GM12878 (cell line): ENCODE data around the gene ZNF425. TPM values are rescaled to one million over a fixed set of nuclear protein-coding genes. Genes with fewer than 3 reads are reported as not detected.
A peak's percentile ranks its signal among the peaks of the same experiment; 100 is the strongest.

Experiments
- ATAC-seq: fragments of 200-7000 bp; cut with Tn5 transposase; 3 replicates; pipeline ENCODE4 v1.9.1; 2020; ENCODE audit warnings: mild to moderate bottlenecking, moderate library complexity
- BruUV-seq: library from RNA; stranded (reverse); fragments of 400-500 nt; replicated peaks from 2 replicates; lab custom pipeline; 2021; lab: Mats Ljungman, UMichigan
- CTCF ChIA-PET: fragments of 300-600 bp; sonication (Branson Sonifier 250); formaldehyde crosslinking; extraction: SDS; loops from one replicate; lab custom pipeline; 2021; ENCODE audit warnings: inconsistent platforms; lab: Yijun Ruan, JAX
- POLR2A ChIA-PET: fragments of 350-600 bp; formaldehyde crosslinking; extraction: SDS; loops from one replicate; lab custom pipeline; 2021; ENCODE audit warnings: inconsistent platforms; lab: Charles Lee
- RAD21 ChIA-PET: fragments of 300-600 bp; sonication (Branson Sonifier 250); formaldehyde crosslinking; loops from one replicate; lab custom pipeline; 2023; ENCODE audit warnings: antibody characterized with exemption; ENCODE audit not compliant: unreplicated experiment; lab: Charles Lee
- SMC1A ChIA-PET: fragments of 300-600 bp; sonication (Branson Sonifier 250); formaldehyde crosslinking; loops from one replicate; lab custom pipeline; 2023; ENCODE audit not compliant: unreplicated experiment, uncharacterized antibody; lab: Charles Lee
- DNase-seq: peaks from one replicate; pipeline ENCODE4 v3.0.0-alpha.2; 2011; ENCODE audit warnings: low read depth, low spot score
- FAIRE-seq: peaks from 3 replicates; lab custom pipeline; 2011; peaks lifted over from hg19 to GRCh38; lab: Jason Lieb, UNC
- H2AFZ ChIP-seq: 2 replicates; pipeline ENCODE4 v1.6.0; 2011; ENCODE audit warnings: low read depth, low read length, control low read depth; ENCODE audit not compliant: control insufficient read depth
- H3K27ac ChIP-seq: 2 replicates; pipeline ENCODE4 v1.5.1; 2011; ENCODE audit warnings: control low read depth; ENCODE audit not compliant: control insufficient read depth, insufficient read depth
- H3K27me3 ChIP-seq, 2 experiments: replicated peaks in 1 of 2; 2 replicates each; pipeline versions ENCODE4 v1.6.0 to v1.6.1; 2011; ENCODE audit warnings: low read length in 1 of 2; ENCODE audit not compliant: control insufficient read depth in 2 of 2, insufficient read depth in 2 of 2
- H3K36me3 ChIP-seq, 2 experiments: 2 replicates each; pipeline ENCODE4 v1.5.1; 2011; ENCODE audit warnings: low read length in 1 of 2; ENCODE audit not compliant: control insufficient read depth in 2 of 2, insufficient read depth in 2 of 2
- H3K4me1 ChIP-seq: 2 replicates; pipeline ENCODE4 v1.6.1; 2011; ENCODE audit warnings: mild to moderate bottlenecking, low read length, moderate library complexity, mixed read lengths; ENCODE audit not compliant: control insufficient read depth, insufficient read depth
- H3K4me2 ChIP-seq: 2 replicates; pipeline ENCODE4 v1.6.0; 2011; ENCODE audit warnings: control low read depth; ENCODE audit not compliant: control insufficient read depth, insufficient read depth
- H3K4me3 ChIP-seq: fragments of 200-600 bp; sonication (generic); 2 replicates; pipeline ENCODE4 v1.5.1; 2016
- H3K79me2 ChIP-seq: 2 replicates; pipeline ENCODE4 v1.6.0; 2011; ENCODE audit warnings: low read length; ENCODE audit not compliant: control insufficient read depth, insufficient read depth
- H3K9ac ChIP-seq: 2 replicates; pipeline ENCODE4 v1.8.0; 2011; ENCODE audit warnings: low read length, control low read depth, mixed read lengths; ENCODE audit not compliant: control insufficient read depth, insufficient read depth
- H3K9me3 ChIP-seq: replicated peaks from 3 replicates; pipeline ENCODE4 v1.5.1; 2011; ENCODE audit warnings: mild to moderate bottlenecking, low read length; ENCODE audit not compliant: control insufficient read depth, insufficient read depth
- H4K20me1 ChIP-seq: 2 replicates; pipeline ENCODE4 v1.6.0; 2011; ENCODE audit not compliant: control insufficient read depth, insufficient read depth
- ASH2L ChIP-seq: fragments of 300-600, 200-600 bp; sonication (generic); IDR thresholded peaks from 2 replicates; pipeline ENCODE4 v1.6.1; 2017; ENCODE audit warnings: low read depth, mild to moderate bottlenecking, borderline replicate concordance
- CHD4 ChIP-seq: fragments of 200-600 bp; sonication (generic); IDR thresholded peaks from 2 replicates; pipeline ENCODE4 v1.6.1; 2016; ENCODE audit warnings: mild to moderate bottlenecking
- ETV6 ChIP-seq, 2 experiments: fragments of 450-650 bp in 1 of 2; IDR thresholded peaks in 1 of 2; conservative IDR thresholded peaks in 1 of 2; 2 replicates each; pipeline ENCODE4 v1.6.1; 2014; ENCODE audit warnings: antibody characterized with exemption in 1 of 2, borderline replicate concordance in 1 of 2, low read depth in 1 of 2, mild to moderate bottlenecking in 1 of 2, moderate library complexity in 1 of 2
- IKZF2 ChIP-seq, 2 experiments: fragments of 450-650 bp; IDR thresholded peaks; 2 replicates each; pipeline ENCODE4 v1.6.1; 2017; ENCODE audit warnings: mild to moderate bottlenecking in 2 of 2, moderate library complexity in 2 of 2
- POU2F2 ChIP-seq: IDR thresholded peaks from 3 replicates; pipeline ENCODE4 v1.6.1; 2011; ENCODE audit warnings: low read depth, mild to moderate bottlenecking, low read length, borderline replicate concordance
- YBX1 ChIP-seq: fragments of 450-650 bp; IDR thresholded peaks from 2 replicates; pipeline ENCODE4 v1.6.1; 2016; ENCODE audit warnings: antibody characterized with exemption
- ZNF274 ChIP-seq: IDR thresholded peaks from one replicate; pipeline ENCODE4 v1.8.0; 2011; ENCODE audit not compliant: insufficient read length, insufficient read depth
- WGBS: methylation state at CpG from one replicate; pipeline ENCODE4 v1.1.6; 2016; ENCODE audit warnings: low lambda C conversion rate; ENCODE audit not compliant: insufficient replicate concordance, insufficient coverage; ENCODE audit errors: missing lambda C conversion rate; 5-methylcytosine and 5-hydroxymethylcytosine counted together
- in situ Hi-C: fragments of 300-500 bp; cut with MboI; formaldehyde crosslinking; loops from 9 replicates; pipeline ENCODE4 v1.14.3; 2018; ENCODE audit warnings: mixed read lengths
- intact Hi-C: fragments of 100-400 bp; cut with micrococcal nuclease; formaldehyde crosslinking; loops from one replicate; pipeline ENCODE4 v1.14.2; 2022; ENCODE audit not compliant: unreplicated experiment
- polyA plus RNA-seq, 11 experiments: library from polyadenylated mRNA; depleted of rRNA in 4 of 11; unstranded in 6 of 11; stranded (reverse) in 5 of 11; fragments of >200 nt; fragmentation: Nextera tagmentation in 4 of 11; fragmentation: Illumina TruSeq in 1 of 11; extraction: Ambion mirVana in 4 of 11; extraction: Trizol in 1 of 11; gene quantifications; 1 replicate in 1 of 11; 2 replicates in 10 of 11; pipeline versions ENCODE4 v1.2.1 to v1.2.3, GENCODE V29; 2011 to 2016; ENCODE audit warnings: inconsistent platforms in 2 of 11, missing spikeins in 2 of 11, low read depth in 1 of 11
- total RNA-seq, 4 experiments: library from RNA; depleted of rRNA in 3 of 4; stranded (reverse); fragments of >200 nt in 3 of 4; fragmentation: Illumina TruSeq in 1 of 4; extraction: Trizol in 1 of 4; gene quantifications; 2 replicates each; pipeline versions ENCODE4 v1.2.1 to v1.2.3, GENCODE V29; 2013 to 2021
- TF ChIP-seq, protein P1 (sequence below): IDR thresholded peaks from 2 replicates; pipeline ENCODE4 v1.6.1; 2012; ENCODE audit warnings: low read depth, low read length, improper control_type of control experiment

The ZNF425 gene
- total and polyA plus RNA-seq, 10 of the 15 experiments (the other 5 are each of a cell fraction or from before 2014, with no cell fraction given), result 0.19 to 1.8 (median 0.91) TPM

DNA sequence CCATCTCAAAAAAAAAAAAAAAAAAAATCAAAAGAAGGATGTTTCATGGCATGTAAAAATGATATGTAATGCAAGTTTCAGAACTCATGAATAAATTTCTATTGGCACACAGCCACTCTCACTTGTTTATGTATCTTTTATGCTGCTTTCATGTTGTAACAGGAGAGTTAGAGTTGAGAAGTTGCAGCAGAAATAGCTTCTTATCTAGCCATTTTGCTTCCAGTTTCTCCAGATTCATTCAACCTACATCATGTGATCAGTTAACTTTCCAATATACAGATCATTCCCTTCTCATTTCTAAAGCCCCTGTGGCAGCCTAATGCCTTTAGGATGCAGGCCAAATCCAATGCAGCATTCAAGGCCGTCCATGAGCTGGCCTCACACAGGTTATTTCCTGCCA lies 66.0 kb downstream of the ZNF425 start:
- TF ChIP-seq, protein P1, sequence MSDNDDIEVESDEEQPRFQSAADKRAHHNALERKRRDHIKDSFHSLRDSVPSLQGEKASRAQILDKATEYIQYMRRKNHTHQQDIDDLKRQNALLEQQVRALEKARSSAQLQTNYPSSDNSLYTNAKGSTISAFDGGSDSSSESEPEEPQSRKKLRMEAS, result no peak
- peaks cover 13% of the 10 kb centered on the region for H3K4me1 ChIP-seq
- intact Hi-C loops, result no loop called here
- no peaks in the 10 kb centered on the region for H4K20me1 ChIP-seq
- no peak overlapping the region for H3K4me2 ChIP-seq
- RAD21 ChIA-PET, result no interaction called here
- no peak for DNase-seq
- H3K9me3 ChIP-seq, result no peaks in the 10 kb centered on the region
- no peaks in the 10 kb centered on the region for H3K36me3 ChIP-seq
- no TSS peak for BruUV-seq
- SMC1A ChIA-PET, result no interaction called here
- H3K79me2 ChIP-seq, result no peaks in the 10 kb centered on the region
- no peak for FAIRE-seq
- peak overlapping the region; percentile 24 for H2AFZ ChIP-seq
- H3K27me3 ChIP-seq, result no peaks in the 10 kb centered on the region
- H3K9ac ChIP-seq, result no peak overlapping the region
- WGBS, result 79% methylated on average over 1 of the region's 1 CpG
- POLR2A ChIA-PET, result interaction anchor here (0.7 kb wide), 3 partner anchors 11 to 101 kb away, joined by 4 to 6 read pairs (median 6); no protein-coding TSS in a partner anchor
- no peak for ATAC-seq
- in situ Hi-C loops, result no loop called here
- CTCF ChIA-PET, result no interaction called here
- no peak overlapping the region for H3K4me3 ChIP-seq
- no peak overlapping the region for H3K27ac ChIP-seq

- H3K9ac ChIP-seq, result no peak overlapping the region
- no peaks in the 10 kb centered on the region for H4K20me1 ChIP-seq
- no peak overlapping the region for H3K27ac ChIP-seq
- RAD21 ChIA-PET, result no interaction called here
- H3K79me2 ChIP-seq, result no peaks in the 10 kb centered on the region
- FAIRE-seq, result no peak
- POLR2A ChIA-PET, result no interaction called here
- 73% methylated on average over 8 of the region's 8 CpGs for WGBS
- H3K4me3 ChIP-seq, result no peak overlapping the region
- no peak overlapping the region for H3K4me2 ChIP-seq
- no peak for DNase-seq
- TF ChIP-seq ETV6 (conservative IDR thresholded peaks at IDR 0.05 in 1 of 2, IDR thresholded peaks at IDR 0.05 in 1 of 2; ENCODE audit: borderline replicate concordance in 1 of 2, low read depth in 1 of 2) (no peak), YBX1 (no peak), CHD4 (no peak), POU2F2 (no peak), IKZF2 (IDR thresholded peaks at IDR 0.05) (no peak), ZNF274 (no peak), ASH2L (no peak)
- intact Hi-C loops (no loop called here), in situ Hi-C loops (no loop called here)
- CTCF ChIA-PET, result no interaction called here
- SMC1A ChIA-PET, result no interaction called here
- no TSS peak for BruUV-seq
- H2AFZ ChIP-seq, result no peak overlapping the region
- H3K9me3 ChIP-seq, result no peaks in the 10 kb centered on the region
- H3K36me3 ChIP-seq, result no peaks in the 10 kb centered on the region
- ATAC-seq, result no peak
- H3K4me1 ChIP-seq, result no peaks in the 10 kb centered on the region
- H3K27me3 ChIP-seq, result no peaks in the 10 kb centered on the region
These were observed 72.2 kb downstream of the ZNF425 start for GRCh38 chr7:149053885-149054284.
